ENCODE results near the gene SYCP2L. TPM values are rescaled to one million over a fixed set of nuclear protein-coding genes. Genes with fewer than 3 reads are reported as not detected.
"Not testable (repeated sequence)": the region's sequence is repeated elsewhere in the genome, so short reads cannot be mapped to it uniquely, and the experiment has no call there.

SYCP2L gene
- total RNA-seq, 1 donor from 2014 or later = 20.5 TPM

- DNase-seq = no peak
- Mint-ChIP-seq H3K4me1 (ENCODE audit: low read depth, unreplicated experiment) (no peaks in the 10 kb centered on the region), H3K9me3 (ENCODE audit: unreplicated experiment) (no peaks in the 10 kb centered on the region), H3K4me3 (ENCODE audit: unreplicated experiment) (no peak overlapping the region), H3K36me3 (ENCODE audit: unreplicated experiment) (peaks cover 6% of the 10 kb centered on the region), H3K27me3 (ENCODE audit: unreplicated experiment) (no peaks in the 10 kb centered on the region), H3K27ac (ENCODE audit: unreplicated experiment) (no peak overlapping the region)
- no peak for TF ChIP-seq CTCF (IDR thresholded peaks at IDR 0.05; ENCODE audit: partially characterized antibody, unreplicated experiment)
Observed at GRCh38 chr6:10854922-10855632, 31.8 kb upstream of the SYCP2L start.

- Mint-ChIP-seq H3K27ac (ENCODE audit: unreplicated experiment) (no peak overlapping the region), H3K36me3 (ENCODE audit: unreplicated experiment) (peaks cover 6% of the 10 kb centered on the region), H3K4me1 (ENCODE audit: low read depth, unreplicated experiment) (no peaks in the 10 kb centered on the region), H3K9me3 (ENCODE audit: unreplicated experiment) (no peaks in the 10 kb centered on the region), H3K4me3 (ENCODE audit: unreplicated experiment) (no peak overlapping the region), H3K27me3 (ENCODE audit: unreplicated experiment) (no peaks in the 10 kb centered on the region)
- no peak for DNase-seq
- no peak for TF ChIP-seq CTCF (IDR thresholded peaks at IDR 0.05; ENCODE audit: partially characterized antibody, unreplicated experiment)
Observed at GRCh38 chr6:10857259-10857658, 29.6 kb upstream of the SYCP2L start.

DNA sequence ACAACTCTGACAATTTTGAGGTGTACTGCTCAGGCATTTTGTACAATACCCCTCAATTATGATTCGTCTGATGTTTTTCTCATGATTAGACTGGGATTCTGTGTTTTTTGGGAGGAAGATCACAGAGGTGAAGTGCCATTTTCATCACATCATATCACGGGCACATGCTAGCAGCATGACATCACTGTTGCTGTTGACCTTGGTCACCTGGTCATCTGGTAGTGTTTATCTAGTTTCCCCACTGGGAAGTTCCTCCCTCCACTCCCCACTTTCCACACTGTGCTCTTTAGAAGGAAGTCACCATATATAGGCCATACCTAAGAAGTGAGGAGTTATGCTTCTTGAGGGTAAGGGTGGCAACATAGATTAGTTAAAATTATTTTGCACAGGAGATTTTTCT, 25.8 kb upstream of the SYCP2L start:
- no peaks in the 10 kb centered on the region for H3K4me1 Mint-ChIP-seq (ENCODE audit: low read depth, unreplicated experiment)
- no peak for DNase-seq
- no peak for TF ChIP-seq CTCF (IDR thresholded peaks at IDR 0.05; ENCODE audit: partially characterized antibody, unreplicated experiment)
- no peaks in the 10 kb centered on the region for H3K36me3 Mint-ChIP-seq (ENCODE audit: unreplicated experiment)
- no peak overlapping the region for H3K27ac Mint-ChIP-seq (ENCODE audit: unreplicated experiment)
- no peak overlapping the region for H3K4me3 Mint-ChIP-seq (ENCODE audit: unreplicated experiment)
- H3K9me3 Mint-ChIP-seq (ENCODE audit: unreplicated experiment) = no peaks in the 10 kb centered on the region
- no peaks in the 10 kb centered on the region for H3K27me3 Mint-ChIP-seq (ENCODE audit: unreplicated experiment)

GRCh38 chr6:10862361-10862760, 24.5 kb upstream of the SYCP2L start:
- DNase-seq = no peak
- H3K4me1 Mint-ChIP-seq (ENCODE audit: low read depth, unreplicated experiment) = no peaks in the 10 kb centered on the region
- H3K4me3 Mint-ChIP-seq (ENCODE audit: unreplicated experiment) = no peak overlapping the region
- H3K27me3 Mint-ChIP-seq (ENCODE audit: unreplicated experiment) = no peaks in the 10 kb centered on the region
- no peak overlapping the region for H3K27ac Mint-ChIP-seq (ENCODE audit: unreplicated experiment)
- no peaks in the 10 kb centered on the region for H3K36me3 Mint-ChIP-seq (ENCODE audit: unreplicated experiment)
- H3K9me3 Mint-ChIP-seq (ENCODE audit: unreplicated experiment) = no peaks in the 10 kb centered on the region
- no peak for TF ChIP-seq CTCF (IDR thresholded peaks at IDR 0.05; ENCODE audit: partially characterized antibody, unreplicated experiment)

DNA sequence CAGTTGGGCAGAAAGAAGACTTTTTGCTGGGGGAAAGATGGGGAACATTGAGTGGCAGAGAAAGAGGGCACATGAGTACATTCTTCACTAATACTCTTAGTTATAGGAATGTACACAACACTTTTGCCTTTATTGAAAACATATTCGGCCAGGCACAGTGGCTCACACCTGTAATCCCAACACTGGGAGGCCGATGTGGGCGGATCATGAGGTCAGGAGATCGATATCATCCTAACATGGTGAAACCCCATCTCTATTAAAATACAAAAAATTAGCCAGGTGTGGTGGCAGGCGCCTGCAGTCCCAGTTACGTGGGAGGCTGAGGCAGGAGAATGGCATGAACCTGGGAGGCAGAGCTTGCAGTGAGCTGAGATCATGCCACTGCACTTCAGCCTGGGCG, 23.8 kb upstream of the SYCP2L start:
- not testable (repeated sequence) for H3K27ac Mint-ChIP-seq (ENCODE audit: unreplicated experiment)

DNA sequence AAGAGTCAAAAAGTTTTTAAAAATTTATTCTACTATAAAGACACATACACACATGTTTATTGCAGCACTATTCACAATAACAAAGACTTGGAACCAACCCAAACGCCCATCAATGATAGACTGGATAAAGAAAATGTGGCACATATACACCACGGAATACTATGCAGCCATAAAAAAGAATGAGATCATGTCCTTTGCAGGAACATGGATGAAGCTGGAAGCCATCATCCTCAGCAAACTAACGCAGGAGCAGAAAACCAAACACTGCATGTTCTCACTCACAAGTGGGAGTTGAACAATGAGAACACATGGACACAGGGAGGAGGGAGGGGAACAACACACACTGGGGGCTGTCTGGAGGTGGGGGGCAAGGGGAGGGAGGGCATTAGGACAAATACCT, 20.1 kb upstream of the SYCP2L start:
- DNase-seq; H3K36me3 Mint-ChIP-seq (ENCODE audit: unreplicated experiment); H3K4me3 Mint-ChIP-seq (ENCODE audit: unreplicated experiment); H3K27ac Mint-ChIP-seq (ENCODE audit: unreplicated experiment); H3K9me3 Mint-ChIP-seq (ENCODE audit: unreplicated experiment); H3K27me3 Mint-ChIP-seq (ENCODE audit: unreplicated experiment); H3K4me1 Mint-ChIP-seq (ENCODE audit: low read depth, unreplicated experiment): not testable (repeated sequence)

More for the DNA sequence above, 23.8 kb upstream of the SYCP2L start:
- H3K36me3 Mint-ChIP-seq (ENCODE audit: unreplicated experiment); H3K4me1 Mint-ChIP-seq (ENCODE audit: low read depth, unreplicated experiment); H3K4me3 Mint-ChIP-seq (ENCODE audit: unreplicated experiment); H3K27me3 Mint-ChIP-seq (ENCODE audit: unreplicated experiment); H3K9me3 Mint-ChIP-seq (ENCODE audit: unreplicated experiment); DNase-seq: not testable (repeated sequence)
